NCI-H510A treated with DMSO at 0.1 percent for 48 hours (cell line): ENCODE data around the gene REC8.

Source experiments
- DNase-seq: peaks from one replicate; lab custom pipeline; 2025; lab: John Stamatoyannopoulos, UW

REC8 gene

DNA sequence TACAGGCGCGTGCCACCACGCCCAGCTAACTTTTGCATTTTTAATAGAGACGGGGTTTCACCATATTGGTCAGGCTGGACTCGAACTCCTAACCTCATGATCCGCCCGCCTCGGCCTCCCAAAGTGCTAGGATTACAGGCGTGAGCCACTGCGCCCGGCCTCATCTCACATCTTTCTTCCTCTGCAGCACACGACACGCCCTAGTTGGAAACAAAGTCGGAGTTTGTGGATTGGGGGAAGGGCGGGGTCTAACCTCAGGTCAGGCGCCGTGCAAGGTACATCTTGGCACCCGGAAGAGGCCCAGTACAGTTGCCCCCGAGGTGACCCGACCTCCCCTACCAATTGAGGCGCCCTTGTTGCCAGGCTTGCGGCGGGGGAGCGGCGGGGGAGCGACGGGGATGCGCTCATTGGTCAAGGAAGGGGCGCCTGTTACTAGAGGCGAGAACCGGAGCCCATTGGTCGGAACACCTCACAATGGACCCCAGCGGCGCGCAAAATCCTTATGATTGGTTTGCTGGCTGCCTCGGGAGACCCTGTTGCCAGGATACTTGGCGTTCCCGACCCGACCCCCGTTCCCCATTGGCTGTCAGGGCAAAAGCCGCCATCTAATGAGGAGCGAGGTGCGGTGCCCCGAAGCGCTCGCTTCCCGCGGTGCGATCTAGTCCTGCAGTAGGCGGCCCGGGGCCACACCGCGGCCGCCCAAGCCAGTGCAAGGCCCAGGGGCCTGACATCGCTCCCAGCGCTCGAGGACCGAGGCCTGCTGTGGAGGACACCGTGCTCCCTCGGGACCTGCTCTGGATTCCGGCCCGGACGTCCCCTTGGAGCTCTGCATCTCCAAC lies at the start of gene REC8:
REC8 (plus strand) TSS at position 659 of the 839 bp plus-strand sequence. CDS start 473 bp downstream, outside the sequence.
- peak; percentile 87 for DNase-seq

DNA sequence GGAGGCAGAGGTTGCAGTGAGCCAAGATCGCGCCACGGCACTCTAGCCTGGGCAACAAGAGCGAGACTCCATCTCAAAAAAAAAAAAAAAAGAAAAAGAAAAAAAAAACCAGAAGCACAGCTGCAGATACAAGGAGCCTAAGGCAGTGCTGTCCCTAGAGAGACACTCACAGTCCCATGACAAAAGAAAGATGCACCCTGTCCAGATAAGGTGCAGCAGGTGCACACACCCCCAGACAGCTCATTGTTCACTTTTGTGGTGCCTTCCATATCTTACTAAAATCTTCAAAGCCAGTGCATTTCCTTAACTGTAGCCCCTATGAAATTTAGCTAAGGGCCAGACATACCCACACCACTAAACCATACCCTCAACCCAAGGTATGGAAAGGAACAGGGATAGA lies 49.5 kb upstream of the REC8 start:
- DNase-seq = no peak

DNA sequence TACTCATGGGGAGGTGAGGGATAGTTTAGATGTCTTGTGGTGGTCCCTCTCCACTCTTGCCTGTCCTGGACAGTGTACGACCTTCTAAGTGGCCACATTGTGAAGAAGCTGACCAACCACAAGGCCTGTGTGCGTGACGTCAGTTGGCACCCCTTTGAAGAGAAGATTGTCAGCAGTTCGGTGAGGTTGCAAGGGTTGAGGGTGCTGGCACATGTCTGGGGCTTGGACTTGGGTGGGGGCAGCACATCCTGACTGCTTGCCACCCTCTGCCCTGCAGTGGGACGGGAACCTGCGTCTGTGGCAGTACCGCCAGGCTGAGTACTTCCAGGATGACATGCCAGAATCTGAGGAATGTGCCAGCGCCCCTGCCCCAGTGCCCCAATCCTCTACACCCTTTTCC lies 49.0 kb upstream of the REC8 start:
- no peak for DNase-seq

DNA sequence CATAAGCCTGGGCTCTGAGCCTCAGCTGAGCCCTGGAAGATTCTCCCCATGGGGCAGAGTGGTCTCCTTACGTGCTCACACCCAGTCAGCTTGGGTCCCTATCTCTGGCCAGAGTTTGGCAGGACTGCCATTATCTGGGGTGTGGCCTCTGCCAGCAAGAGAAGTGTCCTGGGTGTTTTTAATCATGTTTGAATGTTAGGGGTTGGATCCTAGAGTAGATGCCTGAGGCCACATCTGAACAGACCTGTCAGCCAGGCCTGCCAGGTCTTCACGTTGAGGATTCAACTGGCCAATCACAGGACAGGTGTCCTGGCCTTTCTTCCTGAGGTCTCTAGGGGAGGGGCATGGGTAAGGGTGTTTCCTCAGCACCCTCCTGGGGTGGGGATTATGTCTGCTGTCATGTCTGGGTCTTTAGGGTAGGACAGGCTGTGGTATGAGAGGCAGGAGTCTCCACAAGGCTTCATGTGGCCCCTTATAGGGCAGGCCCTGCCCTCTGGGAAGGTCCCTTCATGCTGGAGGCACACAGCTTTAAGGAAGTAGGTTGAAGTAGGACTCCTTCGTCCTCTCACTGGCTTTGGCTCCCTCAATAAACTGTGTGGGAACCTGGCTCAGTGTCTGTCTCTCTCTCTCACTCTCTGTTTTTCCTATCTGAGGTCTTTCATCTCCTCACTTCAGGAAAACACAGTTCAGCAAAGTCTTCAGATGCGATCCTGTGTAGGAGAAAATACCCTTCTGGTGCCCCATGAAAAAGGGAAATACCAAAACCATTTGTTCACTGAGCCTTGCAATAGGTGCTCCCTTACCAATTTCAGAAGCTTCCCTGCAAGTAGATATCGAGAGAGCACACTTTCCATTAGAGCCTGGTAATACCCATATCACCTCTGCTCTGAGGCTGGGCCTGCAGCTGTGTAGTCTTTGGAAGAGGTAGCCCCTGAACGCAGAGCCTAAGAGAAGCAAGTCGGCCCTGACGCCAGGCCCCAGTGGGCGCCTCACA lies 48.2 kb upstream of the REC8 start:
- no peak for DNase-seq

- no peak for DNase-seq
Observed at GRCh38 chr14:24126939-24127338, 44.9 kb upstream of the REC8 start.

- no peak for DNase-seq
Observed at GRCh38 chr14:24127673-24128072, 44.2 kb upstream of the REC8 start.

- DNase-seq = no peak
Observed at GRCh38 chr14:24129410-24129998, 42.4 kb upstream of the REC8 start.

GRCh38 chr14:24130380-24130716 lies 41.5 kb upstream of the REC8 start, which contains the start of gene FITM1:
TSS of gene FITM1 (plus strand) at chr14:24130659. CDS start at chr14:24131564, 905 bp downstream.
- DNase-seq = no peak

- no peak for DNase-seq
Observed at GRCh38 chr14:24130717-24131548, 40.9 kb upstream of the REC8 start.

GRCh38 chr14:24131549-24131966 lies 40.3 kb upstream of the REC8 start:
- no peak for DNase-seq

DNA sequence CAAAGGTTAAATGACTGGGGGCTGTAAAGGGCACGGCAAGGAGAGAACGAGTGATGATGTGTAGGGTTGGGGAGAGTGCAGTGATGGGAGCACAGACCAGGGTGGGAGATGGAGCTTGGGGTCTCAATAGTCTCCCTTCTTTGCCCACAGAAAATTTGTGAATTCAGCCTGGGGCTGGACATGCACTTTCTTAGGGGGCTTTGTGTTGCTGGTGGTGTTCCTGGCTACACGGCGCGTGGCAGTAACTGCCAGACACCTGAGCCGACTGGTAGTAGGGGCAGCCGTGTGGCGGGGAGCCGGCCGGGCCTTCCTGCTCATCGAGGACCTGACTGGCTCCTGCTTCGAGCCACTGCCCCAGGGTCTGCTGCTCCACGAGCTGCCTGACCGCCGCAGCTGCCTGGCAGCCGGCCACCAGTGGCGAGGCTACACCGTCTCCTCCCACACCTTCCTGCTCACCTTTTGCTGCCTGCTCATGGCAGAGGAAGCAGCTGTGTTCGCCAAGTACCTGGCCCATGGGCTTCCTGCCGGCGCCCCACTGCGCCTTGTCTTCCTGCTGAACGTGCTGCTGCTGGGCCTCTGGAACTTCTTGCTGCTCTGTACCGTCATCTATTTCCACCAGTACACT lies 39.7 kb upstream of the REC8 start:
- peak; percentile 63 for DNase-seq

GRCh38 chr14:24132976-24133375 lies 38.9 kb upstream of the REC8 start:
- no peak for DNase-seq

DNA sequence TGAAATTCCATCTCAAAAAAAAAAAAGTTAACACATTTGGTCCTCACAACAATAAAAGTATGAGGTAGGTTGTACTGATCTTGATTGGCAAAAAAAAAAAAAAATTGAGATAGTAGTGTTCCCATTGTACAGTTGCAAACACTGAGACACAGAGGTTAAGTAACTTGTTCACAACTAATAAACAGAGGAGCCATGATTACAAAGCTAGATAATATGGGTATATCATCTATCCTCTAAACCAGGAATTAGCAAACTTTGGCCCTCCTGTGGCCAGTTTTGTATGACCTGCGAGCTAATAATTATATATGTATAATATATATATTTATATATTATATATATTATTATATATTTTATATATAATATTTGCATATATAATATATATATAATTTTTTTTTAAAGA lies 38.1 kb upstream of the REC8 start:
- no peak for DNase-seq

- DNase-seq = no peak
Observed at GRCh38 chr14:24135584-24135833, 36.4 kb upstream of the REC8 start.

- peak; percentile 87 for DNase-seq
Observed at GRCh38 chr14:24135834-24136683, 35.8 kb upstream of the REC8 start, which contains the start of gene PSME1. TSS of gene PSME1 (plus strand) at chr14:24136194. CDS start at chr14:24136263, 69 bp downstream.

- DNase-seq = no peak
Observed at GRCh38 chr14:24136684-24137528, 35.0 kb upstream of the REC8 start.

- no peak for DNase-seq
Observed at GRCh38 chr14:24137529-24138395, 34.1 kb upstream of the REC8 start.
